Activated CD4-positive, alpha-beta memory T cell treated with anti-CD3 and anti-CD28 coated beads for 36 hours (primary cell): Measurements from ENCODE around the gene STK24. TPM values are rescaled to one million over a fixed set of nuclear protein-coding genes. Genes with fewer than 3 reads are reported as not detected.
A peak's percentile ranks its signal among the peaks of the same experiment; 100 is the strongest.

Source experiments
- CTCF ChIA-PET: fragments of 350-600 bp; sonication (Branson Sonifier 250); formaldehyde crosslinking; loops from one replicate; lab custom pipeline; 2021; ENCODE audit warnings: antibody characterized with exemption, inconsistent platforms; lab: Charles Lee
- POLR2A ChIA-PET: fragments of 350-600 bp; sonication (Branson Sonifier 250); formaldehyde crosslinking; loops from one replicate; lab custom pipeline; 2021; ENCODE audit warnings: antibody characterized with exemption; lab: Charles Lee
- DNase-seq: peaks from one replicate; pipeline ENCODE4 v3.0.0-alpha.2; 2020
- H3K27ac Mint-ChIP-seq: one replicate; pipeline ENCODE4 v1.8.0; 2021; ENCODE audit warnings: mixed read lengths
- H3K27me3 Mint-ChIP-seq: one replicate; pipeline ENCODE4 v1.8.0; 2021; ENCODE audit warnings: mixed read lengths
- H3K36me3 Mint-ChIP-seq: one replicate; pipeline ENCODE4 v1.8.0; 2021; ENCODE audit warnings: mixed read lengths
- H3K4me1 Mint-ChIP-seq: one replicate; pipeline ENCODE4 v1.8.0; 2021; ENCODE audit warnings: low read depth, mixed read lengths
- H3K4me3 Mint-ChIP-seq: one replicate; pipeline ENCODE4 v1.8.0; 2021; ENCODE audit warnings: mild to moderate bottlenecking, mixed read lengths
- H3K9me3 Mint-ChIP-seq: one replicate; pipeline ENCODE4 v1.8.0; 2021; ENCODE audit warnings: mixed read lengths
- intact Hi-C: fragments of 100-400 bp; cut with micrococcal nuclease; formaldehyde crosslinking; loops from one replicate; pipeline ENCODE4 v1.15.1; 2023
- total RNA-seq, 2 experiments: library from RNA; stranded (reverse); gene quantifications; one replicate each; pipeline ENCODE4 v1.2.3, GENCODE V29; 2021

STK24 gene
- total RNA-seq, 2 experiments from 2014 or later = 176 to 178 TPM

DNA sequence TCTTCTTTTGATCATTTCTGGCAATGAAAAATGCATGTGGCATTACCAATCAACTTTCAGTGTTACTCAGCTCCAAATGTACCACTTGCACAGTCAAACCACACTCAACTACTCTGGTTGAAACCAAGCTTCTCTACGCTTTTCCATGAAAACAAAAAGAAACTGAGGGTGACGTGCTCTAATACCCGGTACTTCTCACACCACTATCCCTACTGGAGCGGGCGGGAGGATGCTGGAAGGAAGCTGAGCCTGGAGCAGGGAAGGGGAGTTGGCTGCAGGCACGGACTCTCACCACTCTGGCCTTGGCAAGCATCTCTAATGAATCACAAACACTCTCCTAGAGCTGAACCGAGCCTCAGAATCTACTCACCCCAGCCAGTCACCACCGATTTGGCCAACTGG, 48.2 kb downstream of the STK24 start:
- Mint-ChIP-seq H3K9me3 (no peaks in the 10 kb centered on the region), H3K4me3 (peak overlapping the region; percentile 62), H3K27me3 (no peaks in the 10 kb centered on the region), H3K27ac (peak overlapping the region; percentile 89), H3K4me1 (peaks cover 95% of the 10 kb centered on the region), H3K36me3 (peaks cover 13% of the 10 kb centered on the region)
- POLR2A ChIA-PET = interaction anchor here (0.9 to 4.0 kb wide), 17 partner anchors 9 to 52 kb away, joined by 3 to 30 read pairs (median 6); partner anchors contain the start of gene STK24
- peak; percentile 56 for DNase-seq
- CTCF ChIA-PET = interaction anchor here (0.6 to 1.6 kb wide), 12 partner anchors 9 to 125 kb away, joined by 3 to 11 read pairs (median 4); no protein-coding TSS in a partner anchor
- intact Hi-C loops = loop anchor here (1.0 to 2.0 kb wide), 6 partner anchors 13 to 52 kb away; no protein-coding TSS in a partner anchor

DNA sequence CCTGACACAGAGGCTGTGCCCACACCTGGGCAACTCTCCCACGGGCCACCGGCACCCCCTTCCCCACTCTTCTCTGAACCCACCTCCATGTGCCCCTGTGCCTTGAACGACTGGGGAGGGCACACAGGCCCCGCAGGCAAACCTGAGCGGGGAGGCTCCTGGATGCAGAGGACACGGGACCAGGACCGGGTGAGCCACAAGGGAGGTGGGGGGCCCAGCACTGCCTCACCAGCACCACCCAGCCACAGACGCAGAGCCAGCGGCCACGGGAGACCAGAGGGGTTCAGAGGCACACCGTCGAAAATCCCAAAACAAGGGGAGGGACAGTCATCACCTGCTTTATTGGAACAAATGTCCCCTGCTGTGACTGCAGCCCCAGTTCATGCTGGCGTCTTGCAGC, 49.4 kb downstream of the STK24 start:
- peaks cover 100% of the 10 kb centered on the region for H3K4me1 Mint-ChIP-seq
- ChIA-PET CTCF (interaction anchor here (1.1 to 1.4 kb wide), 2 partner anchors 21 to 22 kb away, joined by 3 to 4 read pairs; no protein-coding TSS in a partner anchor), POLR2A (interaction anchor here (0.6 to 4.0 kb wide), 4 partner anchors 11 to 44 kb away, joined by 3 to 30 read pairs (median 16); no protein-coding TSS in a partner anchor)

DNA sequence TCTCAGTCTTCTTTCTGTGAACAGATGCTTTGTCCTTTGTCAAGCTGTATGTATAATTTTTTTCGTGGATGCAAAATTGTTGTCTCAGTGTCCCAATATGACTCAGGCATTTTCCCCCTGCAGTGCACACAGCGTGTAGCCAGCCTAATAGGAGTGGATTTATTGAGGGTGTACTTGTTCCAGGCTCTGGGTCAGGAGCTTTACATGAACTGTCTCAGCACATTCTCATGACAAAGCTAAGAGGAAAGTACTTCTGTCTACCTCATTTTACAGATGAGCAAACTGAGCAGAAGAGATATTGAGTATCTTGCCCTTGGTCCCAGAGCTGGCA, 50.8 kb downstream of the STK24 start:
- no peak for DNase-seq
- peaks cover 100% of the 10 kb centered on the region for H3K4me1 Mint-ChIP-seq
- no peaks in the 10 kb centered on the region for H3K27me3 Mint-ChIP-seq
- intact Hi-C loops = no loop called here
- H3K4me3 Mint-ChIP-seq = no peak overlapping the region
- peaks cover 12% of the 10 kb centered on the region for H3K36me3 Mint-ChIP-seq
- no peaks in the 10 kb centered on the region for H3K9me3 Mint-ChIP-seq
- POLR2A ChIA-PET = interaction anchor here (0.8 to 1.5 kb wide), 4 partner anchors 10 to 50 kb away, joined by 3 to 8 read pairs (median 4); no protein-coding TSS in a partner anchor
- CTCF ChIA-PET = interaction anchor here (0.7 to 0.8 kb wide), 2 partner anchors 10 to 81 kb away, joined by 3 to 4 read pairs; no protein-coding TSS in a partner anchor
- H3K27ac Mint-ChIP-seq = peak overlapping the region; percentile 56

More for the DNA sequence above, 49.4 kb downstream of the STK24 start:
- H3K27ac Mint-ChIP-seq = no peak overlapping the region
- intact Hi-C loops = no loop called here
- peaks cover 12% of the 10 kb centered on the region for H3K36me3 Mint-ChIP-seq
- H3K9me3 Mint-ChIP-seq = no peaks in the 10 kb centered on the region
- no peaks in the 10 kb centered on the region for H3K27me3 Mint-ChIP-seq
- no peak for DNase-seq
- H3K4me3 Mint-ChIP-seq = no peak overlapping the region

DNA sequence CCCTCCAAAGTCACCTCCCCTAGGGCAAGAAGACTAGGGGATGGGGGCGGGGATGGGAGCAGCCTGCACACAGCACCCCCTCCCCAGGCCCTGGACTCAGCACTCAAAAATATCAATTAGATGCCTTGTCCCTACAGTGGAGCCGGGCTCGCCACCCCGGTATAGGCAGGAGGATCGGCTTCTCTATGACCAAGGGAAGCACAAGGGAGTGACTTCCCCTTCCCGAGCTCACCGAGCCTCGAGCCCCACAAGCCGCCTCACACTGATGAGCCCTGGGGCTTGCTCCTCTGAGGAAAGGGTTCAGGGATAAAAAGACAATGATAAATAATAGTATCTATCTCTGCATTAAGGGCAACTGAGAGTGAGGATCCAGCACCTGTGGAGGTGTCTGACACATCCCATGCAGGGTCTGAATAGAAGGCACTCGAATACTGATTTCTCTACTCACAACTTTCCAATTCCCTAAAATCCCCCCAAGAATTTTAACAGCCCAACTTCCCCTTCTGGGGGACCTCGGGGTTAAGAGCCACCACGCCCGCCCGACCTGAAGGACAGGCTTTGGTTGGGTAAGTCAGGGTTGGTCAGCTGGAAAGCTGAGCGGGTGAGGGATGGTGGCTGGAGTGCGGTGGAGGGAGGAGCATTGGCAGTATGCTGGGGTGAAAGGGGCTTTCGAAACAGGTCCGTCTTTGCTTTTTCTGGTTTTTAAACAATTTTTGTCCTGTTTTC, 51.3 kb downstream of the STK24 start:
- DNase-seq = no peak
- intact Hi-C loops = no loop called here
- no peaks in the 10 kb centered on the region for H3K9me3 Mint-ChIP-seq
- ChIA-PET CTCF (interaction anchor here (0.7 to 0.8 kb wide), 2 partner anchors 10 to 80 kb away, joined by 3 to 4 read pairs; no protein-coding TSS in a partner anchor), POLR2A (interaction anchor here (0.5 to 1.5 kb wide), 5 partner anchors 9 to 90 kb away, joined by 3 to 8 read pairs (median 3); no protein-coding TSS in a partner anchor)
- H3K4me1 Mint-ChIP-seq = peaks cover 100% of the 10 kb centered on the region
- H3K4me3 Mint-ChIP-seq = no peak overlapping the region
- H3K27me3 Mint-ChIP-seq = no peaks in the 10 kb centered on the region
- peak overlapping the region; percentile 56 for H3K27ac Mint-ChIP-seq
- H3K36me3 Mint-ChIP-seq = peaks cover 12% of the 10 kb centered on the region

DNA sequence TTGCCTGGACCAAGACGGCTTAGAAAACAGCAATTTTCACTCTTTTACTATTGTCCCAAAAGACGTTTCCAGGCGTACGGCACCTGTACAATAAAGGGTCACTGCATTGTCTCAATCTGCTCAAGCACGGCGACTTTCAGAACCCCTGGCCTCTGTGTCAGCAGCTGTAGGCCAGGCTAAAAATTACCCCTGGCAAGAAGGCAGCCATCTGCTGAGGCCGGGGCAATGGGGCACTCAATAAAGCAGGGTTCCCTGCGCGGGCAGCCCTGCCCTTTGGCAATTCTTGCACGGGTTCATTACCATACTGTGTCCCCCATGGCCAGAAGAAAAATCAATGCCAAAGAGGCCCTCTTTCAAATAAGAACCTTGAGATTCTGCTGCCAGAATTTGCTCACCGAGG, 52.1 kb downstream of the STK24 start:
- no peaks in the 10 kb centered on the region for H3K27me3 Mint-ChIP-seq
- ChIA-PET POLR2A (interaction anchor here (0.5 kb wide), 1 partner anchor 91 kb away, joined by 3 read pairs; no protein-coding TSS in a partner anchor), CTCF (no interaction called here)
- no peaks in the 10 kb centered on the region for H3K9me3 Mint-ChIP-seq
- H3K36me3 Mint-ChIP-seq = peaks cover 12% of the 10 kb centered on the region
- no peak for DNase-seq
- intact Hi-C loops = no loop called here
- peaks cover 100% of the 10 kb centered on the region for H3K4me1 Mint-ChIP-seq
- no peak overlapping the region for H3K4me3 Mint-ChIP-seq
- peak overlapping the region; percentile 28 for H3K27ac Mint-ChIP-seq

DNA sequence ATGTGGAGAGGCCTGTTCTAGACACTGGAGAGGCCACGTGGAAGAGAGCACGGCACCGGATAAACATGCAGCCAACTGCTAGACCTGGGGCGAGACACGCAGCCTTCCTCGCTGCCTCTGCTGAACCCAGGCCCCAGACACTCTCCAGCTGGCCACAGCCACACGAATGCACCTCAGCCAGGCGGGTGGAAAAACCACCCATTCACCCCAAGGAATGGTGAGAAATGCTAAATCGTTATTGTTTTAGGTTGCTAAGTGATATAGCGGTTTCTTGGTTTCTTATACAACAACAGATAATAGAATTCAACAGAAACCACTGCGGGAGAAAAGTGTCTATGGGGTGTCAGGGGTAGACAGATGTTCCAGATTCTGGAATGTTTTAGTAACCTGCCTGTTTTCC, 52.5 kb downstream of the STK24 start:
- Mint-ChIP-seq H3K4me1 (peaks cover 100% of the 10 kb centered on the region), H3K36me3 (peaks cover 12% of the 10 kb centered on the region)
- CTCF ChIA-PET = interaction anchor here (0.8 kb wide), 1 partner anchor 129 kb away, joined by 3 read pairs; no protein-coding TSS in a partner anchor

DNA sequence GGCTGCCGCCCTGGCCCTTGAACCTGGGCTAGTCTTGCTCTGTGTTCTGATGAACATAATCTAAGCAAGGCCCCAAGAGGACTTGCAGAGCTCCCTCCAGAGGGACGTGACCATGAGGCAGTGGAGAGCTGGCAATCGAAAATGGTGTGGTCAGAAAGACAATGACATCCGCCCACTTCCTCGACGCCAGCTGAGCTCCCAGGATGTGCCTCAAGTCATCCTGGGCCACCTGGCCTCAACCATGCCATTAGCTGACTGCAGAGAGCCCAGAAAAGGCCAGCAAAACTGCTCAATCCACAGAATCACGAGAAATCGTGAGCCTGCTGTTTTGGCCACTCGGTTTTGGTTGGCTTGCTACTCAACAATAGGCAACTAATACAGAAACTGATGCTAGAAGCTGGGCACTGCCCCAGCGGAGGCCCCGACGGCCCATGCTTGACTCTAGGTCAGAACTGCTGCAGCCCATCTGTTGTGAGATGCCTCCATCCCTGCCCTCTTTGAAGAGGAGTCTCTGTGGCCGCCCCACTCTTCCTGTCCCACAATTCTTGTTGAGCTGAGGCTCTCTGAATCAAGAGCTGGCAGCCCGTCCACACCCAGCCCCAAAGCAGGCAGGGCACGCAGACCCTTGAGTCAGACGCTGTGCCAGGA, 53.3 kb downstream of the STK24 start:
- no peak overlapping the region for H3K4me3 Mint-ChIP-seq
- H3K9me3 Mint-ChIP-seq = no peaks in the 10 kb centered on the region
- ChIA-PET CTCF (interaction anchor here (0.7 to 0.8 kb wide), 3 partner anchors 40 to 130 kb away, joined by 3 to 4 read pairs (median 3); no protein-coding TSS in a partner anchor), POLR2A (interaction anchor here (1.3 kb wide), 1 partner anchor 54 kb away, joined by 3 read pairs; the partner anchor contains the start of gene STK24)
- intact Hi-C loops = no loop called here
- DNase-seq = peak; percentile 68
- H3K27me3 Mint-ChIP-seq = no peaks in the 10 kb centered on the region
- peak overlapping the region; percentile 60 for H3K27ac Mint-ChIP-seq
- peaks cover 99% of the 10 kb centered on the region for H3K4me1 Mint-ChIP-seq
- peaks cover 12% of the 10 kb centered on the region for H3K36me3 Mint-ChIP-seq

More for the DNA sequence above, 52.5 kb downstream of the STK24 start:
- H3K9me3 Mint-ChIP-seq = no peaks in the 10 kb centered on the region
- no peaks in the 10 kb centered on the region for H3K27me3 Mint-ChIP-seq
- peak; percentile 38 for DNase-seq
- H3K27ac Mint-ChIP-seq = peak overlapping the region; percentile 60
- POLR2A ChIA-PET = interaction anchor here (1.3 kb wide), 1 partner anchor 53 kb away, joined by 3 read pairs; the partner anchor contains the start of gene STK24
- H3K4me3 Mint-ChIP-seq = no peak overlapping the region
- intact Hi-C loops = no loop called here

DNA sequence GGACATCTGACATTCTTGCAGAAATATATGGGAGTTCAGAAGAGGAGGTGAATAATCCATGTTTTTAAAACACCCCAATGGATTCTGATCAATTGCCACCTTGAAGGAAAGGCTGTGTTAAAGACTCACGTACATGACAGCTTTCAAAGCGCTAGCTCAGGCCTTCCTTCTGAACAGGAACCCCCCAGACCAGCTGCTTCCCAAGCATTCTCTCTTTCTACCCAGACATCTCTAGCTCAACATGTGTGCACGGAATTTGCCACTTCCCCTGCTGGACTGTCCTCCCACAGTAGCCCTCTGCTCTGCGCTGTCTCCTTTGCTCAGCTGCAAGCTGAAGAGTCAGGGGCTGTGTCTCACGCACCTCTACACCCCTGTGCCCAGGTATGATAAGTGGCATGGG, 54.5 kb downstream of the STK24 start:
- Mint-ChIP-seq H3K9me3 (no peaks in the 10 kb centered on the region), H3K4me3 (no peak overlapping the region), H3K36me3 (peaks cover 15% of the 10 kb centered on the region), H3K27me3 (no peaks in the 10 kb centered on the region), H3K27ac (peak overlapping the region; percentile 60), H3K4me1 (peaks cover 99% of the 10 kb centered on the region)
- intact Hi-C loops = no loop called here
- POLR2A ChIA-PET = interaction anchor here (1.2 kb wide), 1 partner anchor 18 kb away, joined by 3 read pairs; no protein-coding TSS in a partner anchor
- CTCF ChIA-PET = no interaction called here
- DNase-seq = no peak

DNA sequence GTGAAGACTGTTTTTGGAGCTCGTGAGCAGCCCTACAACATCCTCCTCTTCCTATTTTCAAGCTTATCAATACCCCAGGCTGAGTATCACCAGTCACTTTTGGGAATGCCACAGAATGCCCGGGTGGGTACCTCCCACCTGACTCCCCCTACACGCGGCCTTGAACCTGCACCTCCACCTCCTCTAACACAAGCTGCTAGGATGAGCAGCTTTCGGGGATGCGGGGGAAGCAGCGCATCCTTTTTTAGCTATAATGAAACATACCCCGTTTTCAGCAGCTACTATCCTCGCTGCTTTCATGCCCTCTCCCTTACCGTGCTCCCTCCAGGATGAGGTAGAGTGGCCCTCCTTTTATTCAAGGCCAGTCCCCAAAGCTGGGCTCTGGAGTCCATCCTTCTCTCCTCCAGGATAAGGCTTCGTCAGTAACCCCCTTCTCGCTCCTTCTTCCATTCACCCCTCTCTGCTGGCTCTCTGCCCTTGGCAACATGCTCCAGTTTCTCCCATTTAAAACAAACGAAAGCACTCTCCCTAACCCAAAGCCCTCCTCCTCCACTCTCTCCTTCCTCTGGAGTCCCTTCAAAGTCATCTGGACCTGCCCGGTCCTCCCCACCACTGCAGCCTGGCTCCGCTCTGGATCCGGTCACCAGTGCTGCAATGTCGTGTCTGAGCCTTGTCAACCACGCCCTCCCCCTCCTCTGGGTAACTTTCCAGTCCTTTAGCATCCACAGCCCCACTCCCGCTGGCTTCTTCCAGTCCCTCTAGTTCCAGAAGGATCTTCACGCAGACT, 55.3 kb downstream of the STK24 start:
- H3K4me3 Mint-ChIP-seq = no peak overlapping the region
- no peaks in the 10 kb centered on the region for H3K27me3 Mint-ChIP-seq
- ChIA-PET CTCF (no interaction called here), POLR2A (interaction anchor here (0.8 to 1.3 kb wide), 3 partner anchors 17 to 56 kb away, joined by 3 to 4 read pairs (median 3); no protein-coding TSS in a partner anchor)
- intact Hi-C loops = no loop called here
- H3K36me3 Mint-ChIP-seq = peaks cover 12% of the 10 kb centered on the region
- peak overlapping the region; percentile 60 for H3K27ac Mint-ChIP-seq
- H3K4me1 Mint-ChIP-seq = peaks cover 98% of the 10 kb centered on the region
- no peaks in the 10 kb centered on the region for H3K9me3 Mint-ChIP-seq
- no peak for DNase-seq

DNA sequence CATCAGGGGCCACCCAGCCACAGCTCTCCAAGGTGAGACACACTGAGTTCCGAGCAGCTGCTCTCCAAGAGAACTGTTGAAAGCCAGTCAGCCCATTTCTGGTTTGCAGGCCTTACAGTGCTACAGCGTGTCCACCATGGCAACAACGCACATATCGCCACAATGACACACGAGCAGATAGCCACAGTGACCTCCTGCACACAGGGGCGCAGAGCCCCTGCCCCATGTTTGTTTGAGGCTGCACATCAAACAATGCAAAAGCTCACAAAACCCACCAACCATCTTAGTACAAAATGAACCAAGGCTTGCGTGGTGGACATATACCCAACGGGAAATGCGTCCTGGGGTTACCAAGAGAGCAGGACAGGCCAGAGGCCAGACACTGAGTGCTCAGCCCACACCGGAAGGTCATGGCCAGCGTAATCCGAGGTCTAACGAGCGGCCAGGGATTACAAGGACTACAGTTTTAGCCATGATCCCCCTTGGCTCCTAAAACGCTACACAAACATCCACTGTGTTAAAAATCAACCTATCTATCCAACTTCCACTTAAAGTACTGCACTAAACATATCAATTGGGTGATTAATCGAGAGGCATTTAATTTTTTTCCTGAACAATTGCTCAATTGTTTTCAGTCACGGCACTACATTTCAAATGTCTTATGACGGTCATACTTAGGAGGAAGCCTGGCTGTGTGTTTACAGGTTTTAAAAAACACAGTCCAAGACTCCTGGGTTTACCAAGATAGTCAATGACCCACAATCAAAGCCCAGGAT, 56.0 kb downstream of the STK24 start:
- peaks cover 18% of the 10 kb centered on the region for H3K36me3 Mint-ChIP-seq
- DNase-seq = no peak
- ChIA-PET CTCF (interaction anchor here (1.1 to 1.3 kb wide), 4 partner anchors 16 to 75 kb away, joined by 3 to 6 read pairs (median 3); no protein-coding TSS in a partner anchor), POLR2A (interaction anchor here (0.8 to 1.4 kb wide), 5 partner anchors 17 to 56 kb away, joined by 3 to 4 read pairs (median 3); no protein-coding TSS in a partner anchor)
- no peak overlapping the region for H3K4me3 Mint-ChIP-seq
- H3K27ac Mint-ChIP-seq = peak overlapping the region; percentile 60
- no peaks in the 10 kb centered on the region for H3K27me3 Mint-ChIP-seq
- no peaks in the 10 kb centered on the region for H3K9me3 Mint-ChIP-seq
- intact Hi-C loops = no loop called here
- H3K4me1 Mint-ChIP-seq = peaks cover 98% of the 10 kb centered on the region
